GM06990 (cell line): Measurements from ENCODE around the gene SEMG1.

Experiments used
- DNase-seq: peaks from one replicate; pipeline ENCODE4 v3.0.0-alpha.2; 2011; ENCODE audit not compliant: insufficient read length; ENCODE audit errors: extremely low read depth
- H3K27me3 ChIP-seq: replicated peaks from 2 replicates; pipeline ENCODE4 v1.6.0; 2011; ENCODE audit warnings: low read length; ENCODE audit not compliant: control insufficient read depth, insufficient read depth
- H3K36me3 ChIP-seq: 2 replicates; pipeline ENCODE4 v1.5.1; 2011; ENCODE audit warnings: low read length; ENCODE audit not compliant: control insufficient read depth, insufficient read depth
- H3K4me3 ChIP-seq: replicated peaks from 2 replicates; pipeline ENCODE4 v1.5.1; 2011; ENCODE audit warnings: low read depth, mild to moderate bottlenecking, control low read depth, low read length
- CTCF ChIP-seq: IDR thresholded peaks from 2 replicates; pipeline ENCODE4 v1.5.1; 2011; ENCODE audit warnings: low read length, control low read depth, mild to moderate bottlenecking, inconsistent platforms; ENCODE audit not compliant: insufficient read depth, poor library complexity, severe bottlenecking

Gene SEMG1

GRCh38 chr20:45174434-45175364 lies 32.1 kb upstream of the SEMG1 start, which contains the start of gene PI3:
Gene PI3 (plus strand): TSS chr20:45174902. CDS start chr20:45174923, 21 bp downstream.
- no peak for DNase-seq
- no peaks in the 10 kb centered on the region for H3K27me3 ChIP-seq
- TF ChIP-seq CTCF = no peak
- no peak within 1 kb of the TSS for H3K4me3 ChIP-seq
- no peaks in the 10 kb centered on the region for H3K36me3 ChIP-seq

GRCh38 chr20:45176526-45177267 lies 30.1 kb upstream of the SEMG1 start:
- Histone ChIP-seq H3K4me3 (no peak overlapping the region), H3K27me3 (no peaks in the 10 kb centered on the region), H3K36me3 (no peaks in the 10 kb centered on the region)
- TF ChIP-seq CTCF = no peak
- DNase-seq = no peak

- Histone ChIP-seq H3K36me3 (no peaks in the 10 kb centered on the region), H3K27me3 (no peaks in the 10 kb centered on the region), H3K4me3 (no peak overlapping the region)
- no peak for TF ChIP-seq CTCF
- no peak for DNase-seq
These were observed 27.7 kb upstream of the SEMG1 start for GRCh38 chr20:45179166-45179565.

GRCh38 chr20:45181639-45182038 lies 25.2 kb upstream of the SEMG1 start:
- TF ChIP-seq CTCF = no peak
- no peaks in the 10 kb centered on the region for H3K27me3 ChIP-seq
- no peak overlapping the region for H3K4me3 ChIP-seq
- H3K36me3 ChIP-seq = no peaks in the 10 kb centered on the region
- no peak for DNase-seq

GRCh38 chr20:45183084-45183483 lies 23.7 kb upstream of the SEMG1 start:
- Histone ChIP-seq H3K27me3 (no peaks in the 10 kb centered on the region), H3K4me3 (no peak overlapping the region), H3K36me3 (no peaks in the 10 kb centered on the region)
- no peak for DNase-seq
- no peak for TF ChIP-seq CTCF
